ENCODE data around the gene CCDC85A. TPM values are rescaled to one million over a fixed set of nuclear protein-coding genes. Genes with fewer than 3 reads are reported as not detected.

CCDC85A gene
- total RNA-seq, 1 donor from 2014 or later, result 1.7 TPM

DNA sequence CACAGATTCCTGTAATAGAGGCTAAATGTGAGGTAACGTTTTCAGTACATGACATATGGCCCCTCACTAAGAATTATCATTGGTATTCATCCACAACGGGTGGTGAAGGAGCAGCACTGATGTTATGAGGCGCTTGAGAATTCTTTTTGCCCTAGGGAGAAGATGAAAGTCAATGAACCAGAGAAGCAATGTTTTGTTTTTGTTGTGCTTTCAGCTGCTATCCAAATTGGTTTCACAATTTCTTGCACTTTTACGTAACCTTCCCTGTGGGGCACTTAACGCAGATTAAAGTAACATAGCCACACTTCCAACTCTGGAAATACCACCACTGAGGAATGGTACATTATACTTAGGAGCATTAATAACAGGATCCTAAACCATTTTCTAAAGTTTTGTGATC is 13.3 kb upstream of the CCDC85A start:
- Mint-ChIP-seq H3K27ac (ENCODE audit: unreplicated experiment) (no peak overlapping the region), H3K4me1 (ENCODE audit: unreplicated experiment) (no peaks in the 10 kb centered on the region), H3K9me3 (ENCODE audit: unreplicated experiment) (no peaks in the 10 kb centered on the region), H3K27me3 (ENCODE audit: unreplicated experiment) (peaks cover 17% of the 10 kb centered on the region), H3K36me3 (ENCODE audit: unreplicated experiment) (no peaks in the 10 kb centered on the region), H3K4me3 (ENCODE audit: unreplicated experiment) (no peak overlapping the region)
- TF ChIP-seq, protein P1, sequence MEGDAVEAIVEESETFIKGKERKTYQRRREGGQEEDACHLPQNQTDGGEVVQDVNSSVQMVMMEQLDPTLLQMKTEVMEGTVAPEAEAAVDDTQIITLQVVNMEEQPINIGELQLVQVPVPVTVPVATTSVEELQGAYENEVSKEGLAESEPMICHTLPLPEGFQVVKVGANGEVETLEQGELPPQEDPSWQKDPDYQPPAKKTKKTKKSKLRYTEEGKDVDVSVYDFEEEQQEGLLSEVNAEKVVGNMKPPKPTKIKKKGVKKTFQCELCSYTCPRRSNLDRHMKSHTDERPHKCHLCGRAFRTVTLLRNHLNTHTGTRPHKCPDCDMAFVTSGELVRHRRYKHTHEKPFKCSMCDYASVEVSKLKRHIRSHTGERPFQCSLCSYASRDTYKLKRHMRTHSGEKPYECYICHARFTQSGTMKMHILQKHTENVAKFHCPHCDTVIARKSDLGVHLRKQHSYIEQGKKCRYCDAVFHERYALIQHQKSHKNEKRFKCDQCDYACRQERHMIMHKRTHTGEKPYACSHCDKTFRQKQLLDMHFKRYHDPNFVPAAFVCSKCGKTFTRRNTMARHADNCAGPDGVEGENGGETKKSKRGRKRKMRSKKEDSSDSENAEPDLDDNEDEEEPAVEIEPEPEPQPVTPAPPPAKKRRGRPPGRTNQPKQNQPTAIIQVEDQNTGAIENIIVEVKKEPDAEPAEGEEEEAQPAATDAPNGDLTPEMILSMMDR (IDR thresholded peaks at IDR 0.05), result no peak
- no peak for DNase-seq (ENCODE audit: extremely low spot score, unreplicated experiment)

DNA sequence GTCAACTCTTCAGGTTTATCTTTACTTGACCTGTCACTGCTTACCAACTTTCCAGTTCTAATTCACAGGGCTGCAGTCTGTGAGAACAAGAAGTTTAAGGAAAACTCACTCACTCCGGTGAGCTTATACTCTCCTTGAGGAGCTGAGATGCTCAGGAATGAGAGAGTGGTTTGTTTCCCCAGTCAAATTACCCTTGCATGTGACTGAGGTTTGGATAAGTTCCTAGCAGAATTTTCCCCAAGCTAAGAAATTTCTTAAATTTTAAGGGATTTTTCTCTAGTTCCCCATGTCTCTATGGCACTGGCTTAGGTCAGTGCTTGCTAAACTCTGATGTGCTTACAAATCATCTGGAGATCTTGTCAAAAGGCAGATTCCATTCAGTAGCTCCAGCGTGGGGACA is 12.8 kb upstream of the CCDC85A start:
- H3K9me3 Mint-ChIP-seq (ENCODE audit: unreplicated experiment), result no peaks in the 10 kb centered on the region
- H3K4me3 Mint-ChIP-seq (ENCODE audit: unreplicated experiment), result no peak overlapping the region
- TF ChIP-seq, protein P1 (IDR thresholded peaks at IDR 0.05), result no peak
- no peak for DNase-seq (ENCODE audit: extremely low spot score, unreplicated experiment)
- no peaks in the 10 kb centered on the region for H3K36me3 Mint-ChIP-seq (ENCODE audit: unreplicated experiment)
- H3K4me1 Mint-ChIP-seq (ENCODE audit: unreplicated experiment), result no peaks in the 10 kb centered on the region
- H3K27ac Mint-ChIP-seq (ENCODE audit: unreplicated experiment), result no peak overlapping the region
- peaks cover 14% of the 10 kb centered on the region for H3K27me3 Mint-ChIP-seq (ENCODE audit: unreplicated experiment)

DNA sequence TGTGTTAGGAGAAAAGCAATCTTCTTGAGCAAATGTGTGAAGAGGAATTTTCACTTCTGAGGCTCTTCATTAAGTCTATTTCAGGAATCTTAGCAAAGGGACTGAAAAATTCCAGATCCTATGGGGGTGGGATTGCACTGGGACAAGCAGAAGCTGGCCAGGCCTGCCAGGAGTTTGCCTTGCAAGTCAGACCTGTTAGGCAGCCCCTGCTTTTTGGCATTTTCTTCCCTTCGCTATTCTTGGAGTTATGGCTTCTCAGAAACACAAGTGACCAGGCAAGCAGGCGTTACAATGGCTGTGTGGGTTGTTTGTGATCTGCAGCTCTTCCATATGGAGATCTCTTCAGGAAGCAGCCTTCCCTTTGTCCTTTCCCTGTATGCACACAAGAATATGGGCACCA is 8.0 kb upstream of the CCDC85A start:
- Mint-ChIP-seq H3K9me3 (ENCODE audit: unreplicated experiment) (no peaks in the 10 kb centered on the region), H3K27ac (ENCODE audit: unreplicated experiment) (no peak overlapping the region), H3K36me3 (ENCODE audit: unreplicated experiment) (no peaks in the 10 kb centered on the region), H3K4me3 (ENCODE audit: unreplicated experiment) (no peak overlapping the region), H3K4me1 (ENCODE audit: unreplicated experiment) (no peaks in the 10 kb centered on the region), H3K27me3 (ENCODE audit: unreplicated experiment) (peaks cover 8% of the 10 kb centered on the region)
- DNase-seq (ENCODE audit: extremely low spot score, unreplicated experiment), result no peak
- TF ChIP-seq, protein P1 (IDR thresholded peaks at IDR 0.05), result no peak

DNA sequence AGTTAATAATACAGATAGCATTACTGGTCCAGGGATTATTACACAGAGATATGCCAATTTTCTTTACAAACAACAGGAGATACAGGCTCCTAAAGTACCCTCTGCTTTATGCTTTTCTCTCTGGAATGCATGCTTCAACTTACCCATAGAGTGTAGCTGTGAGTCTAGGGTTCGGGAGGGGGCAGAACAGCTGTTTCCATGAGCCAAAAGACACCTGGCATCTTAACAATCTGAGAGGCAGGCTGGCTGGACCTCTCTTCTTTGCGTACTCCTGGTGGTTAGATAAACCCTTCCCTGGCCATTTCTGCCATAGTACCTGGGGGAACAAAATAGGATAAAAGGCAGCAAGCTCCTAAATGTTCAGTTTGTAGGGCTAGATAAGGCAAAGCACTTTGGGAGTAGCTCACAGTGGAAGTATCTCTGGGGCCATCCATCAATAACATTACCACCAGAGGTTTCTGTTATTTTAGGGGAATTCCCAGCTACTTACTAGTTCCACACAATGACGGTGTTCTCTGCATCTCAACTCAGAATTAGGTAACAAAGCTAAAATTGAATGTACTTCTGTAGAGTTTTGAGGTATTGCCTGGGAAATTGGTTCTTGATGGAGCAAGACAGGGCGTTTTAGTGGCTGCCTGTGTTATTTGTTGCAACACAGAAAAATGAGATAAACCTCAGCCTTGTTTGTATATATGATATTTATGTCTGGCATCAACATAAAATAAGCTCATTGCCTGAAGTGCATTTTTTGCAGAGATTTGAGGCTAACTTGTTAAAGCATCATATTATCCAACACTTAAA is 6.2 kb upstream of the CCDC85A start:
- TF ChIP-seq, protein P1 (IDR thresholded peaks at IDR 0.05), result no peak
- no peak for DNase-seq (ENCODE audit: extremely low spot score, unreplicated experiment)
- H3K27me3 Mint-ChIP-seq (ENCODE audit: unreplicated experiment), result peaks cover 16% of the 10 kb centered on the region
- no peaks in the 10 kb centered on the region for H3K36me3 Mint-ChIP-seq (ENCODE audit: unreplicated experiment)
- H3K27ac Mint-ChIP-seq (ENCODE audit: unreplicated experiment), result no peak overlapping the region
- no peaks in the 10 kb centered on the region for H3K4me1 Mint-ChIP-seq (ENCODE audit: unreplicated experiment)
- no peak overlapping the region for H3K4me3 Mint-ChIP-seq (ENCODE audit: unreplicated experiment)
- H3K9me3 Mint-ChIP-seq (ENCODE audit: unreplicated experiment), result no peaks in the 10 kb centered on the region

DNA sequence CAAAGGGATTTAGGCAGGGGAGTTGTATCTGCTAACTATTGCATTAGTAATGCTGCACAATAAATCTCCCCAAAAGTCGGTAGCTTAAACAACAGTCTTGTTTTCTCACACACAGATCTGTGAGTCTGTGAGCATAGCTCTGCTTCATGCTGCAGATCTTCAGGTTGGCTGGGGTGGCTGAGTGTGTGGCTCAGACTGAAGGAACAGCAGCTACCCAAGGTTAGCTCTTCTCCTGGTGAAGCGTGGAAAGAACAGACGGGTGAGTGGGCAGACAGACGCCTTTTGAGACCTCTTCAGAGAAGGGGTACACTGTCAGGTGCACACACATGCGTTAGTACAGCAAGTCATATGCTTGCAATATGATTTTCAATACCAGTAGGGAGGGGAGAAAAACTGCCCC is 3.9 kb upstream of the CCDC85A start:
- H3K36me3 Mint-ChIP-seq (ENCODE audit: unreplicated experiment), result no peaks in the 10 kb centered on the region
- H3K27me3 Mint-ChIP-seq (ENCODE audit: unreplicated experiment), result peaks cover 18% of the 10 kb centered on the region
- DNase-seq (ENCODE audit: extremely low spot score, unreplicated experiment), result no peak
- H3K4me1 Mint-ChIP-seq (ENCODE audit: unreplicated experiment), result peaks cover 3% of the 10 kb centered on the region
- no peak overlapping the region for H3K4me3 Mint-ChIP-seq (ENCODE audit: unreplicated experiment)
- no peak overlapping the region for H3K27ac Mint-ChIP-seq (ENCODE audit: unreplicated experiment)
- TF ChIP-seq, protein P1 (IDR thresholded peaks at IDR 0.05), result no peak
- H3K9me3 Mint-ChIP-seq (ENCODE audit: unreplicated experiment), result no peaks in the 10 kb centered on the region

All from osteocyte (in vitro differentiated cells).